B cell (primary cell): ENCODE data around the gene DOK7.

ENCODE experiments used
- CTCF ChIP-seq: fragments of 200-600 bp; IDR thresholded peaks from one replicate; pipeline ENCODE4 v1.8.0; 2022; ENCODE audit warnings: antibody characterized with exemption, mild to moderate bottlenecking
- EZH2 ChIP-seq: IDR thresholded peaks from 2 replicates; pipeline ENCODE4 v1.6.1; 2012; ENCODE audit warnings: borderline replicate concordance, low read depth, mild to moderate bottlenecking, moderate library complexity, low read length; ENCODE audit not compliant: insufficient read depth, poor library complexity, severe bottlenecking

DNA sequence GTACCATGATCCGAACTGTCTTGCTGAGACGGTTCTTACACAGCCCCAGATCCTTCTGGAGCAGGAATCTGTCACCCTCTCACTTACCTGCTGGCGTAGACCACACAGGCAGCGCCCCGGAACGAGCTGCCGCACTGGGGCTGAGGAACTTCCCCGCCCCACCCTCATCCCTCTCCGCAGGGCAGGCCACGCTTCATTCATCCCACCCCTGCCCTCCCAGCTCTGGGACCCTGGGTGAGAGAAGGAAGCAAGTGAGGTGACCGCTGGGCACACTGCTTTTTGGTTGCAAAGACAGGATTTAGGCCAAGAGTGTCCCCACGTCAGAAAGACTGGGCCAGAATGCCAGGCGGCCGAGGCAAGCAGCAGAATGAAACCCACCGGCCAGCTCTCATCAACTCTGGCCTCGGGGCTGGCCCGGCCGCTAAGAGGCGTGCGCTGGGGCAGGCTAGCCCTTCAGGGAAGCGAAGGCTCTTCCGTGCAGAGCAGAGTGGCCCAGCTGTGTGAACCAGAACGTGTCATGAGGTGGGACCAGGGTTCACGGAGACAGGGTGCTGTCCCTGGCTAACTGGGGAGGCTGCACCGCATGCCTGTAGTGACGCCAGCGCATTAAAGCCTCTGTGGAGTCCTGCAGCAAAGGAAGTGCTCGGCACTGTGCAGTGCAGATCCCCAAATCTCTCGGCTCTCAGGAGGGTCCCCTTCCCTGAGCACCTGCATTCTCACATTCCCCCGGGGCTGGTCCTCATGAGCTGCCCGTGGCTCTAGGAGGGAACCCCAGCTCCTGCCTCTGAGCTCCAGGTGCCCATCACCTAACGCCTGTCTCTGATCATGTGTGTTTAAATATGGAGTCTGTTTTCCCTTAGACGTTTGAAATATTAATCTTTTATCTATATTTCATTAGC, 62.7 kb downstream of the DOK7 start:
- TF ChIP-seq CTCF (no peak), EZH2 (no peak)
